HG02884 (cell line): ENCODE results near the gene NET1.

Experiments used
- ATAC-seq: cut with Tn5 transposase; IDR thresholded peaks from one replicate; pipeline ENCODE4 v1.9.1; 2021; ENCODE audit warnings: mild to moderate bottlenecking, moderate library complexity; ENCODE audit not compliant: unreplicated experiment

The NET1 gene

DNA sequence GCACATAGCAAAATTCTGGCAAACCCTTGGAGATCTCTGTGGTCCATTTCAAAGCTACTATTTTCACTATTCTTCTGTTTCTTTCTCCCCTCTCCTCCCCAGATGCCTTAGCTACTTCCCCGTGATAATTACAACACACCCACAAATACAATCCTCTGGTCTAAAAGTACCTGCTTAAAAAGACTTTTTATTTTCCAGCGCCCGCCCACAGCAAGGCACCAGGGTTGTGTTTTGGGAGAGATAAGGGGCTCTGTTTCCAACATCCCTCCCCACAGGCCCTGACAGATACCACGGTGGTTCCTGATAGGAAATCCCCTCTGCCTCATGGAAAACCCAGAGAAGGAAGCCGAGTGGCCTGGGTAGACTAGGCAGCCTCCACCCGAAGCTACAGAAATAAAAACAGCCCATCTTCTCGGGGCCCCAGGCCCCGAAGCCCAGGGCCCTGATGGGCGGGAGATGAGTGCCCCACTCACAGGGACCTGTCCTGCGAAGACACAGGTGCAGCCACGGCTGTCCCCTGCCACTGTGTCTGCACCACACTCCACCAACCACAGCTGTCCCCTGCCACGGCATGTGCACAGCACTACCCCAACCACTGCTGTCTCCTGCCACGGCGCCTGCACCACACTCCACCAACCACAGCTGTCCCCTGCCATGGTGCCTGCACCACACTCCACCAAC lies 67.3 kb downstream of the NET1 start:
- ATAC-seq, result peak; percentile 50

- ATAC-seq, result no peak
These were observed 68.0 kb downstream of the NET1 start for GRCh38 chr10:5480162-5480941.

GRCh38 chr10:5481121-5481520 lies 68.8 kb downstream of the NET1 start:
- ATAC-seq, result no peak

GRCh38 chr10:5482016-5482415 lies 69.7 kb downstream of the NET1 start:
- ATAC-seq, result no peak

DNA sequence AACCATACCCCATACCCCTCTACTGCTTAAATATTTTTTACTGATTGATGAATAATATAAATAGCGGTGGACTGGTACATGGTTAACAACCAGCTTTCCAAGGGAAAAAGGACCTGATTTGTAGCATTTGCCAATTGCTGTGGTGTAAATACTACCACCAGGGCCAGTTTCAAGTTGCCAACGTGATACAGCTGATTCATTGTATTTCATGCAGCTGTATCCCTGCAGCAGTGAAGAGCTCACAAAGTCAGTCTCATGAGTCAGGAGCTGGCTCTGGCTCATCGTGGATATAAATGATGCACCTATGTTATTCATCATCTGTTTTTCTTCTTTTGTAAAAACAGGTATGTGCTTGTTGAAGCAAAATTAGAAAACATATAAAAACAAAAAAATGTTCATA lies 71.8 kb downstream of the NET1 start:
- no peak for ATAC-seq

- no peak for ATAC-seq
These were observed 72.9 kb downstream of the NET1 start for GRCh38 chr10:5485290-5485689.

- no peak for ATAC-seq
These were observed 73.8 kb downstream of the NET1 start for GRCh38 chr10:5485948-5486852.

DNA sequence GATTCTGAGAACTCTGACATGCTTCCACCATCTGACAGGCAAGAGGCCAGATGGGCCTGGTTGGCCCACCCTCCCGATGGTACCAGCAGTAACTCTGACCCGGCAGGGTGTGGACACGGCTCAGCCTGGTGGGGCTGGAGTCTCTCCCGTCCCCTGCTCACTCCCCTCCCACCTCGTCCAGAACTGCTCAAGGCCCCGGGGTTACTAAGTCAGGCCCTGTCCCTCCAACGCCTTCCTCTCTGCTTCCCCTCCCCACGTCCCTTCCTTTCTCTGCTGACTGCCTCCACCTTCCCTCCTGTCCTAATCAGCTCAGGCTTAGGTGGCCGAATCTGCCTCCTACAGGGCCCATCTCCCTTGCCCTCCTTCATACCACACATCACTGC lies 74.5 kb downstream of the NET1 start:
- no peak for ATAC-seq

- ATAC-seq, result no peak
These were observed 76.2 kb downstream of the NET1 start for GRCh38 chr10:5488272-5489161.

DNA sequence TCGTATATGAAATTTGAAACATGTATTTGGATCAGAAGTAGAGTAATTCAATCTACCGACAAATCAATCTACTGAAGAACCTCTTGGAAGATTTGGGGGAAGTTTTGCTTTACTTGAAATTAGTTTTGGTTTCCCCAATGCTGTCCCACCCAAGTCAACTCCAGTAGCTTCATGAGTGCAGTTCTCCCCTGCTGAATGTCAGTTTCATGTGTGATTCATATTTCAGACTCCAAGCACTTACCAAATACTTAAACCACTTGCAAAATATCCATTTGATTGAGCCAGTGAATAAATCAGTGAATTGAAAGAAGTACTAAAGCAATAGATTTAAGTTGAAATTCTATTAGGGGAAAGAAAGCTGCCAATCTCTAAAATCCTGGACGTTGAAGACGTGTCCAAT lies 77.7 kb downstream of the NET1 start:
- ATAC-seq, result no peak

GRCh38 chr10:5490698-5491464 lies 78.5 kb downstream of the NET1 start:
- ATAC-seq, result no peak

DNA sequence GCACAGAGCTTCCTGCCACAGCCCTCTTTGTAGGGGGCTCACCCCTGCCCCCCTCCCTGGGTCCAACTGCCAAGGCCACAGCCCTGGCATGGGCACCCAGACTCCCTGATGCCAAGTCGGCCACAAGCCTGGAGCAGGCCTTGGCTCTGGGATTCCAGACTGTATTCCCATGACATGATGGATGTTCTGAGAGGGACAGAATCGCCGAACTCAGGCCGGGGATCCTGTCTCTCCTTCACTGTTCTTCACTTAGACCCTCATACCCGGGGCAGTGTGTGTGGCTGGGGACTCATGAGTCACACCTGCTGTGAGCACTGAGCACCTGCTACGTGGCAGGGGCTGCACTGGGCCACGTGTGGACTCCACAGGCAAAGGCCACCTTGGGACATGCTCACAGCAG lies 79.1 kb downstream of the NET1 start:
- ATAC-seq, result no peak

DNA sequence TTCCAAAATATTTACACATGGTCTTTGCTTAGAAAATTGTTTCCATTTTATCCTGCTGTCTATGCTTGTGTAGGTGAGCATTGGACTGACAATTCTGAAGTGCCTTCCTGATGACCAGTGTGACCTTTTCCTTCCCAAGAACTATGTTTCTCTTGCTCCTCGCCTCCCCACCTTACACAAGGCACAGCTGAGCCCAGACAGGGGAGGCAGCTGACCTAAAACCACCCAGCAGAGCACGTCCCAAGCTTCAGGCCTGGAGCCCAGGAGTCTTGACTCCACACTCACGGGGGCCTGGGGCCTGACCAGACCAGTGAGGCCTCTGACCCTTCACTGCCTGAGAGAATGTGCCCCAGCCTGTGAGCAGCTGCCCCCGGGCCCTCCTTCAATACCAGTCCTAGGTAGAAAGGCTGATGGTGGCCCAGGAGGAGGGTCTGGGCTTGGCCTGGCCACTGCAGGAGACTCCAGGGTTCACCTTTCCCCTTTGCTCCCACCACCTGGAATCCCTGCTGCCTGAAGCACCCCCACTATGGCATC lies 80.0 kb downstream of the NET1 start:
- ATAC-seq, result no peak

DNA sequence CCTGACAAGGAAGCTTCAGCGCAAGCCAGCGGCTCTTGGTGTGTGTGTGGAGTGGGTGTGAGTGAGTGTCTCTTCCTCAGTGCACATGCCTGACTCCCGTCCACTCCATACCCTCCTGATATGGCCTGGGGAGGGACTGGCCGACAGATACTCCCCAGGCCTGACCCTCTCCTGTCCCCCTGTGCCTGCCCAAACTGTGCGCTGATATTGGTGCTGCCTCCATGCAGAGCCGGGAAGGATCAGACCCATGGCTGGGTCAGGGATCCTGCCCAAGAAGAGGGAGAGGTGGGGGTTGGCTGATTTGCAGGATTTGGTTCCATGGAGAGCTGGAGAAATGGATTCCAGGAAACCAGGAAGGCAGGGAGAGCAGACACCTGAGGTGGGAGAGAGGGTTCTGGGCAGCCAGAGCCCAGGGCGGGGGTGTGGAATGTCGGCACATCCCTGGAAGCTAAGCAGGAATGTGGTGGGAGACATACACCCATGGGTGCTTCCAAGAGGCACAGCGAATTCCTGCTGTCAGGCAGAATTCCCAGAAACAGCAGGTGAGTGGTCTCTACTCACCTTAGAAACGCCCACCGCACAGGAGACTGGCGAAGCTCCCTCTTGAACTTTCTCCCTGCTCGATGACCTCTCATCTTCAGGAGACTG lies 80.7 kb downstream of the NET1 start:
- no peak for ATAC-seq

DNA sequence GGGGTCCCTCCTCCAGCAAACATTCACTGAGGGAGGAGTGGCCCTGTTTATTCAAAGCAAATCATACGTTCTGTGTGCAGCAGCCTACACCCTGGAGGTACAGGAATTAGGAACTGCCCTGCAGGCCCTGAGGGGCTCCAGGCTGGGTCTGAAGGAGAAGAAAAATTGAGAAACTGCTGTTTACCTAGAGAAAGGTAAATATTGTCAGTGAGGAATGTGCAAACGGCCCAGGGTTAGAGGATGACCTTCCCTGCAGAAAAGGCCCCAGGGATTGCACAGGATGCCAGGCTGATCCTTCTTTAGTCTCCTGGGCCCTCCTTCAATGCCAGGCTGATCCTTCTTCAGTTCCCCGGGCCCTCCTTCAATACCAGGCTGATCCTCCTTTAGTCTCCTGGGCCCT lies 81.3 kb downstream of the NET1 start:
- ATAC-seq, result no peak

GRCh38 chr10:5494611-5495010 lies 82.3 kb downstream of the NET1 start:
- ATAC-seq, result no peak

GRCh38 chr10:5496261-5497250 lies 84.2 kb downstream of the NET1 start:
- ATAC-seq, result no peak

GRCh38 chr10:5497289-5497688 lies 84.9 kb downstream of the NET1 start:
- ATAC-seq, result no peak
